HG03159 (cell line): Measurements from ENCODE around the gene PBX1.

ENCODE experiments used
- ATAC-seq: cut with Tn5 transposase; IDR thresholded peaks from one replicate; pipeline ENCODE4 v1.9.1; 2021; ENCODE audit warnings: mild to moderate bottlenecking, moderate library complexity; ENCODE audit not compliant: unreplicated experiment

PBX1 gene

GRCh38 chr1:164664127-164664526 is 105.1 kb downstream of the PBX1 start:
- no peak for ATAC-seq

DNA sequence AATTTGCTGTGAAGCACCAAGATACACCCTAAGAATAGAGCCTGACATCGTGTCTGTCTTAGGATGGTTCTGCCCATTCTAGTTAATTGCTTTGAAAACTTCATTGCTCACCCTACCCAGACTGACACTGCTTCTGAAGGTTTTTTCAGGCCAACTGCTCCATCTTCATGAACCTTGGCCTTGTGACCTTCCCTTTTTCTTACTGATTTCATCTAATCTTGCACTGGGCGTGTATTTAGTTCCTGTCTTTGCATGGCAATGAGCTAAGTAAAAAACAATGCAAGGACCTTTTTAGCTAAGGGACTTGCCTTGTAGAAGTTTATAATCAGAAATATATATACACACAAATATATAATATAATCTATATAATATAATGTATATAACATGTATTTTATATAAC is 108.0 kb downstream of the PBX1 start:
- ATAC-seq: no peak

DNA sequence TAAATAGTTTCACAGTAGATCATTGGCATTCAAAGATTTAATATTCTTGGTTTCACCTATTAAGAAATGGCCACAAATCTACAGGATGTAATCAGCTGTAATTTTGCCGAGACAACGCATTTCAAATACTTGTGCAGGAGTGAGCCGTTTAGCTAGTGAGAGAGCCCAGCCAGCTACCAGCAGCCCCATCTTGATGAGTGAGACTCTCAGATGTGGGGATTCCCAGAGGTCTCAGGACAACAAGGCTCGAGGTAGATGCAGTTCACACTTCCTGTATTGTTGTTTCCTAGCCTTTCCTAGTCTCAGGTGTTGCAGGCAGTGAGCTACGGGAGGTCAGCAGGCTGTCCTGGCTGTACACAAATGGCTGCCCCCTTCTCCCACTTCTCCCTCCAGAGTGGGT is 108.6 kb downstream of the PBX1 start:
- no peak for ATAC-seq

DNA sequence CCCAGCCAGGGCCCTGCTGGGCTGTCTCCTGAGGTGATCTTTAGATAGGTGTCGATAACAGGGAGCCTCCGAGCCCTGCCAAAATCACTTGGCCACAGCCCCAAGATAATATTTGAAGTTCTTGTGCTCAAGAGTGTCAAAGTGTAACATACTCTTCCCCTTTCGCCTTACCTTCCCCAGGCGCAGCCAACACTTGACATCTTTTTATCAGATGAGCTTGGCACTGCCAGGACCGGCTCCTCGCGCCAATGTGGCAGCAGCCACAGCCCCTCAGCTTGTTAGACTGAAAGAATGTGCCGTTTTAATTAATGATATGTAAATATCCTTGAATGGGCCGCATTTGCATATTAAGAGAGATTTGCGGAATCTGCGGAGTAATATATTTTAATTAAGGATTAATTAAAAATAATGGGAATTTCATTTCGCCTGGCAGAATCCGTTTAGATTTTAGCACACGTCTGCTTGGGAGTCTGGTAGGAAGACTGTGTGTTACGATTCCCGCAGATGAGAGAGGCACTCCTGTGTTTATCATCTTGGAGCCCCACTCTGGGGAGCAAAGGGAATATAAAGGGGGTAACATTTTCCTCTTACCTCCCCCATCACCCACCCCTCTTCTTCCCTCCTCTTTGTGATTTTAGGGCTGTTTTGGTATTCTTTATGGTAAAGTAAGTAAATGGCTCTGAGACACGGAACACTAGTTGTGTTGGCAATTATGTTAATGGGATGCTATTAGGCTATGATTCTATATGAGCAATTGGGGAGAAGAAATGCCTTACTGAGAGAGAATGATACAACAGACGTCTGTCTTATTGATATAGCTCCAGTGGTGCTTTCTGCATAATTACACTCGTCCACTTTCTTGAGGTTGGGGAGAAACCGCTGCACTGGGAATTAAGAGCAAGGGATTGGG is 109.8 kb downstream of the PBX1 start:
- no peak for ATAC-seq

DNA sequence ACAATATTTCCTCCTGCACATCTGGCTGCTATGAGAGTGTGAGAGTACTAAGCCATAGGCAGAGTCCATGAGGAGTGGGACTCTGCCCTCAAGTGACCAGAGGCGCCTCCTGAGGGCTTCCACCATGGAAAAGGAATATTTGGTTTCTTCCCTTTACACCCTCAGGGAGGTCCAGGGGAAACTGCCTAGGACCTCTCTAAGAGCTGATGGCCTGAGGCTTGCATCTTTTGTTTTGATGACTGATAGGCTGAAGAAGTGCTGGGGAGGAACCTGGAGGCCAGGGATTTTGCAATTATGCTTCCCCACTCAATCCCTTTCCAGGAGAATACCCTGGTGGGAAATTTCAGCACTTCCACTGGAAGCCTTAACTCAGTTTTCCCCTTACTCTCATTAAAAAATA is 111.0 kb downstream of the PBX1 start:
- no peak for ATAC-seq

- no peak for ATAC-seq
Measured at GRCh38 chr1:164670786-164671185, 111.8 kb downstream of the PBX1 start.

- ATAC-seq: no peak
Measured at GRCh38 chr1:164671323-164671965, 112.5 kb downstream of the PBX1 start.

- ATAC-seq: no peak
Measured at GRCh38 chr1:164671966-164672571, 113.1 kb downstream of the PBX1 start.

DNA sequence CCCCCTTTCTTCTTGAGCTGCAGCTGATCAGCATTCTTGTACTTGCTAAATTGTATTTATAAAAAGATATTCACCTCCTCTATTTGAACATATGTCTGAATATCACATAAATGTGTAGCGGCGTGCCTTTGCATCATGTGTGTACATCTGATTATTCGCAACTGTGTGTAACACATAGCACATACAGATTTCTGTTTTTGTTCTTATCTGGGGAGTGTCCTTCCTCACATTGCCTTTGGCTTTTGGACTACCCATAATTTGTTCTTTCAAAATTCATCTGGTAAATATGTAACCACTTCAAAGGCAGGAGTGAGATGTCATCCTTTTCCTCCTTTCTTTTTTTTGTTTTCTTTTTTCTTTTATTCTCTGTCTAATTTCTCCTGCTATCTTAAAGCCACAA is 113.6 kb downstream of the PBX1 start:
- no peak for ATAC-seq

GRCh38 chr1:164673584-164674214 is 114.7 kb downstream of the PBX1 start:
- no peak for ATAC-seq

- ATAC-seq: no peak
Measured at GRCh38 chr1:164675342-164675904, 116.4 kb downstream of the PBX1 start.

- no peak for ATAC-seq
Measured at GRCh38 chr1:164678136-164678700, 119.2 kb downstream of the PBX1 start.

DNA sequence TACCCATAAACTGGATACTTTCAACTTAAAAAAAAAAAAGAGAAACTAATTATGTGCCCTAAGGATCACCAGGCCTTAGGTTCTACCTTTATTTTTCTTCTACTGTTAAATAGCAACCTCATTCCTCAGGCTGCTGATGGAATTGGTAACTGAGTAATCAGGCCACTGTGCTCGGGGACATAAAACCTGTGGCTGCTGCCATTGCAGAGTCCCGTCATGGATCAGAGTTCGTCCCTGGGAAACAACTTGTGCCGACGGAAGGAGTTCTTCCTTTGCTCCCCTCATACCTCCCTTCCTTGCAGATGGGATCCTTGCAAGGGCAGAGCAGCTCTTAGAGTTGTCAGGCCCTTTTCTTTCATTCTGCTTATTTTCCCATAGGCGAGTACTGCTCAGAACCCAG is 123.6 kb downstream of the PBX1 start:
- ATAC-seq: no peak

DNA sequence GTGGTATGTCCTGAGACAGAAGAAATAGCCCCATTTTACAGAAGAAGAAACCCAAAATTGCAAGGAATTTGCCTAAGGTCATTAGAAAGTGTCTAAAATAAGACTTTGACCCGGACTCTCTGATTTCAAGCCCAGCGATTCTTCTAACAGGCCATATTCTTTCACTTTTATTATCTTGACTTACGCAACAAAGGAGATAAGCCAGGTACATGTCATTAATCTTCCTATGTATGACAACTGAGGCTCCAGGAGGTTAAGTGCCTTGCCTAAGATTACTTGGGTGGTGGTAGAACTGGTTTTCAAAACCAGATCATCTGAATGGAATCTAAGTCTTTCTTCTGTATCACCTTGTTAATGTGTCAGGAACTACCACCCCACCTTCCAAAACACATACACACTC is 124.3 kb downstream of the PBX1 start:
- ATAC-seq: no peak

DNA sequence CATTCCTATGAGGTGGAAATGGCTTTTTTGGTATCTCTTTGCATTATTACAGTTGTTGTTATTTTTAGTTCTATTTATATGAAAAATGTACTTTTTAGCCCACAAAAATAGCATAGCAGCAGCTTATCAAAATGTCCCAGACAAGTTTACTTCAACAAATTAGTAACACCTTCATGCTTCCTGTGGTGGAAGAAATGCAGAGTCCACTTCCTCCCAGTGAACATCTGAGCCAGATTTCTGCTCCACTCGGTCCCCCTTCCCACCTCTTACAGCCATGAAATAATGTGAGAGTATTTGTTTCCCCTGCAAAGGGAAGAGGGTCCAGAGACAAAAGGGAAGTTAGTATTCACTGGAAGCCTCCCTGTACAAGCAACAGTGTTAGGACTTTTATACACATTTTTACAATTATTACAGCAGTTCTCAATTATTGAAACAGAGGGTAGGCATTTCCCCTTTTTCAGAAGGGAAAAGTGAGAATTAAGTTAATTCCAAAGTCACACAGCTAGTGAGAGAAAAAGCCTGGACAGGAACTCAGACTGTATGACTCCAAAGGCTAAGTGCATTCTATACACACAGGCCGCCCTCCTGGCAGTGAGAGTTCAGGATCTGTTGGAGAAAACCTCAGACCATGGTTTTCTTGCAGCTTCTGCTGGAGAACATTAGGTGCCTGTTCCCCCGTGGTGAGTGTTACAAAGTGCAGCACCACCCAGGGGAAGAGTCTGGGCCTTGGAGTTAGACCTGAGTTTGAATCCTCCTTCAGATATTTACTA is 126.5 kb downstream of the PBX1 start:
- no peak for ATAC-seq

DNA sequence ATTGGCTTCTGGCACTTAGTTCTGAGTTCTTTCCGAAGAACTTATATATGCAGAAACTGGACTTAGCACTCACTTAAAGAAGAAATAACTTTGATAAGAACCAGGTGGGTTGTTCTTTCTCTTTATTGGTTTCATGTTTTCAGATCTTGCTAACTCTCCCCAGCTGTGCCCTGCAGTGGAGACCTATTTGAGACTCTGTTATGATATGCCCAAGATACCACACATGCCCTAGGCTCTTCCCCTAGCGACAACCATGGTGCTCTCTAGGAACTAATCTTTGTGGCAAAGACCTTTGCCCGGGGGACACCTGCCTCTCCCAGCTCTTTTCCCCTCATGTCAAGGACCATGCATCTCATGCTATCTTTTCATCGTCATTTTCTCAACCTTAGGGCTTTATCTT is 128.8 kb downstream of the PBX1 start:
- ATAC-seq: no peak

- no peak for ATAC-seq
Measured at GRCh38 chr1:164688791-164689190, 129.8 kb downstream of the PBX1 start.

DNA sequence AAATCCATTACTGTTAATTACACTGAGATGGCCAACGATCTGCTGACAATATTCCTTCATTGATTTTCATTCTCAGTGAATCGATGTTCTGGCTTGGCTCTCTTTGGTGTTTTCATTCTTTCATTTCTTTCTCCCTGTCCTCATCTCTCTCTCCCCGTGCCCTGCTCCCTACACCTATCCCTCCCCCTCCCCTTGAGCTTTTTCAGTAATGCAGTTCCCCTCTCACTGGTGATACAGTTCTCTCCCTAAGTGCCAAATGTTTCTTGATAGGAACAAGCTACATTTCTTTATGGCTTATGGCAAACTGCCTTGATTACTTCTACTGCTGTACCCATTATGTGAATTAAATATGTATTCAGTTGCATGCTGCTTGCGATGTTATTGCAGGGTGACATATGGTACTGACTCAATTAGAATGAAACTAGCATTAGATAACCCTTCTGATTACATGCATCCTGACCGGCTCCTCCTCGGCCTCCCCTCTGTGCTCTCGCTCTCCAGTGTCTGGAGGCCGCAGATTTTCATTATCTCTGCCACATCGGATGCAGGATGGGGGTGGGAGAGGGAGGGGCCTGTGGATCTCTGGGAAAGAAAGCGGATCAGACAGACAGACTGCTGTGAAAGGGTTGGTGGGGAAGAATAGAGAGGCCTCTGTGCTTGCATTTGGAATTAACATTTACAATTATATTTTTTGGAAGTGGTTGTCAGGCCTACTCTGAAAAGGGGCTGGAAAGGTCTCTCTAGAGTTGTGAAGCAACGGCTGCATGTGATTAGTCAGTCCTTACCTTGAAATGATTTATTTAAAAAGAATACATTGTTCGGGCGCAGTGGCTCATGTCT is 130.9 kb downstream of the PBX1 start:
- ATAC-seq: no peak

DNA sequence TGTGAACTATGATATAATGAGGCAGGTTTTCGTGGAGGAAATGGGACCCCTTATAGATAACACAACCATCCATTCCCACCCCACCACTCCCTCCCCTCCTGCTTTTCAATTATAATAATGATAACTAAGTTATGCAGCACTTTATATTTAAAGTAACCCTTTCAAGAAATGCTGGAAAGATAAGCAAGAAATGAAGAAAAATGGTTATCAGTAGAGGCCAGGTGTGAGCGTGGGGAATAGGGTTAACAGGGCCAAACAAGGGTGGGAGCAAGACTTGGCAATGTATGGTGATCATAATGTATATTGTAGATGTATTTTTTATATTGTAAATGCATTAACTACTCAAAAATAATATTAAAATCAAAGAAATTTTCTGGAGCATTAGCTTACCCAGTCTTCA is 133.4 kb downstream of the PBX1 start:
- ATAC-seq: no peak
